ENCODE data around the gene CCDC137. TPM values are rescaled to one million over a fixed set of nuclear protein-coding genes. Genes with fewer than 3 reads are reported as not detected.

CCDC137 gene
- total and polyA plus RNA-seq, 2 donors (not counting 1 experiment from before 2014, with no cell fraction given): 6.9 to 9.8 TPM

- Histone ChIP-seq H2AFZ (ENCODE audit: low read length) (no peak overlapping the region), H3K9ac (ENCODE audit: insufficient read depth, low read length) (peak overlapping the region; percentile 97), H3K4me2 (ENCODE audit: extremely low read depth, insufficient read depth, low read length) (peak overlapping the region; percentile 100), H3K4me3 (replicated peaks in 1 of 4; ENCODE audit: control extremely low read depth in 1 of 4, insufficient read depth in 1 of 4, low read depth in 3 of 4, low read length in 4 of 4) (peak overlapping the region; percentile 62 to 92 (median 80)), H3K36me3 (ENCODE audit: control insufficient read depth, insufficient read depth, low read length) (peaks cover 42% of the 10 kb centered on the region), H4K20me1 (ENCODE audit: control insufficient read depth, extremely low read depth, insufficient read depth, low read length) (peaks cover 2% of the 10 kb centered on the region), H3K9me3 (ENCODE audit: control insufficient read depth, insufficient read depth, low read depth, low read length) (no peaks in the 10 kb centered on the region), H3K27ac (ENCODE audit: insufficient read depth, low read length) (peak overlapping the region; percentile 96), H3K27me3 (ENCODE audit: control insufficient read depth, insufficient read depth, low read length) (no peaks in the 10 kb centered on the region), H3K4me1 (ENCODE audit: control insufficient read depth, extremely low read depth, insufficient read depth, low read length) (peaks cover 12% of the 10 kb centered on the region), H3K79me2 (ENCODE audit: control insufficient read depth, insufficient read depth, low read length) (peaks cover 81% of the 10 kb centered on the region)
- no peak for TF ChIP-seq CTCF (conservative IDR thresholded peaks at IDR 0.05 in 1 of 2, IDR thresholded peaks at IDR 0.05 in 1 of 2; ENCODE audit: low read depth in 1 of 2, low read length in 2 of 2)
- TF ChIP-seq EZH2 (IDR thresholded peaks at IDR 0.05; ENCODE audit: low read length, missing control alignments): no peak
- DNase-seq (ENCODE audit: low read depth in 2 of 2): peak; percentile 28 to 76
Observed at GRCh38 chr17:81685108-81685507, 18.6 kb downstream of the CCDC137 start.

GRCh38 chr17:81686614-81687013 lies 20.1 kb downstream of the CCDC137 start:
- DNase-seq (ENCODE audit: low read depth in 2 of 2): no peak
- H3K9ac ChIP-seq (ENCODE audit: insufficient read depth, low read length): no peak overlapping the region
- H3K4me3 ChIP-seq (replicated peaks in 1 of 4; ENCODE audit: control extremely low read depth in 1 of 4, insufficient read depth in 1 of 4, low read depth in 3 of 4, low read length in 4 of 4): no peak overlapping the region
- H4K20me1 ChIP-seq (ENCODE audit: control insufficient read depth, extremely low read depth, insufficient read depth, low read length): peaks cover 2% of the 10 kb centered on the region
- TF ChIP-seq CTCF (conservative IDR thresholded peaks at IDR 0.05 in 1 of 2, IDR thresholded peaks at IDR 0.05 in 1 of 2; ENCODE audit: low read depth in 1 of 2, low read length in 2 of 2): no peak
- TF ChIP-seq EZH2 (IDR thresholded peaks at IDR 0.05; ENCODE audit: low read length, missing control alignments): no peak
- H3K36me3 ChIP-seq (ENCODE audit: control insufficient read depth, insufficient read depth, low read length): peaks cover 46% of the 10 kb centered on the region
- H3K79me2 ChIP-seq (ENCODE audit: control insufficient read depth, insufficient read depth, low read length): peaks cover 76% of the 10 kb centered on the region
- no peak overlapping the region for H3K4me2 ChIP-seq (ENCODE audit: extremely low read depth, insufficient read depth, low read length)
- no peaks in the 10 kb centered on the region for H3K9me3 ChIP-seq (ENCODE audit: control insufficient read depth, insufficient read depth, low read depth, low read length)
- H3K27ac ChIP-seq (ENCODE audit: insufficient read depth, low read length): no peak overlapping the region
- no peaks in the 10 kb centered on the region for H3K27me3 ChIP-seq (ENCODE audit: control insufficient read depth, insufficient read depth, low read length)
- H2AFZ ChIP-seq (ENCODE audit: low read length): no peak overlapping the region
- H3K4me1 ChIP-seq (ENCODE audit: control insufficient read depth, extremely low read depth, insufficient read depth, low read length): peaks cover 12% of the 10 kb centered on the region

GRCh38 chr17:81687770-81688541 lies 21.4 kb downstream of the CCDC137 start:
- Histone ChIP-seq H4K20me1 (ENCODE audit: control insufficient read depth, extremely low read depth, insufficient read depth, low read length) (peaks cover 2% of the 10 kb centered on the region), H3K4me2 (ENCODE audit: extremely low read depth, insufficient read depth, low read length) (no peak overlapping the region), H3K9ac (ENCODE audit: insufficient read depth, low read length) (no peak overlapping the region), H3K4me3 (replicated peaks in 1 of 4; ENCODE audit: control extremely low read depth in 1 of 4, insufficient read depth in 1 of 4, low read depth in 3 of 4, low read length in 4 of 4) (no peak overlapping the region), H3K9me3 (ENCODE audit: control insufficient read depth, insufficient read depth, low read depth, low read length) (no peaks in the 10 kb centered on the region), H3K27ac (ENCODE audit: insufficient read depth, low read length) (no peak overlapping the region), H2AFZ (ENCODE audit: low read length) (no peak overlapping the region), H3K27me3 (ENCODE audit: control insufficient read depth, insufficient read depth, low read length) (no peaks in the 10 kb centered on the region), H3K79me2 (ENCODE audit: control insufficient read depth, insufficient read depth, low read length) (peaks cover 68% of the 10 kb centered on the region), H3K4me1 (ENCODE audit: control insufficient read depth, extremely low read depth, insufficient read depth, low read length) (peaks cover 9% of the 10 kb centered on the region), H3K36me3 (ENCODE audit: control insufficient read depth, insufficient read depth, low read length) (peaks cover 55% of the 10 kb centered on the region)
- TF ChIP-seq EZH2 (IDR thresholded peaks at IDR 0.05; ENCODE audit: low read length, missing control alignments) (no peak), CTCF (conservative IDR thresholded peaks at IDR 0.05 in 1 of 2, IDR thresholded peaks at IDR 0.05 in 1 of 2; ENCODE audit: low read depth in 1 of 2, low read length in 2 of 2) (no peak)
- no peak for DNase-seq (ENCODE audit: low read depth in 2 of 2)
